Thyroid gland (tissue), 4 donors: ENCODE measurements around the gene OR2AE1.

Source experiments
- POLR2A ChIP-seq, 2 donors: fragments of 450-650 bp; IDR thresholded peaks; one replicate each; pipeline ENCODE4 v1.6.1; 2017; ENCODE audit warnings: antibody characterized with exemption in 2 of 2, mild to moderate bottlenecking in 2 of 2, moderate library complexity in 1 of 2
- TF ChIP-seq, protein P1 (sequence below), 6 experiments: fragments of 200-600 bp in 3 of 6; fragments of 450-650 bp in 3 of 6; sonication (generic) in 3 of 6; IDR thresholded peaks; one replicate each; pipeline ENCODE4 v1.5.1; 2016 to 2019; ENCODE audit warnings: antibody characterized with exemption in 6 of 6, mild to moderate bottlenecking in 2 of 6, inconsistent platforms in 1 of 6, moderate library complexity in 1 of 6

DNA sequence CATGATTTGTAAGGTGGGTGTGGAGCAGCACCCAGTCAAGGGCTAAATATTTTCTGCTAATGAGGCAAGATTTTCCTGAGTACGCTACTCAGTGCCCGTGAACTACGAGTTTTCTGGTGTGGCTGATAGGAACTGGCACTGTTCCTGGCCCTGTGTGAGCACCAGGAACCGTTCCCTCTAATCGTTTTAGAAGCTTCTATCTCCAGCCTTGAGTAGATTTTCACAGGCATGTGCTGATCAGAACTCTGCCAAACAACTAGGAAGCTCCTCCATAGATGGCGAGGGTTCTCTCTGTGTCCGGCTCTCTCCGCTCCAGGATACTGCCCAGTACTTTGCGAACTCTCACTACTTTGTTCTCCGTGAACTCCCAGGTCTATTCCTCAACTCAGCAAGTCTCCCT is 24.7 kb upstream of the OR2AE1 start:
- no peak for TF ChIP-seq POLR2A (IDR thresholded peaks at IDR 0.05)
- TF ChIP-seq, protein P1, sequence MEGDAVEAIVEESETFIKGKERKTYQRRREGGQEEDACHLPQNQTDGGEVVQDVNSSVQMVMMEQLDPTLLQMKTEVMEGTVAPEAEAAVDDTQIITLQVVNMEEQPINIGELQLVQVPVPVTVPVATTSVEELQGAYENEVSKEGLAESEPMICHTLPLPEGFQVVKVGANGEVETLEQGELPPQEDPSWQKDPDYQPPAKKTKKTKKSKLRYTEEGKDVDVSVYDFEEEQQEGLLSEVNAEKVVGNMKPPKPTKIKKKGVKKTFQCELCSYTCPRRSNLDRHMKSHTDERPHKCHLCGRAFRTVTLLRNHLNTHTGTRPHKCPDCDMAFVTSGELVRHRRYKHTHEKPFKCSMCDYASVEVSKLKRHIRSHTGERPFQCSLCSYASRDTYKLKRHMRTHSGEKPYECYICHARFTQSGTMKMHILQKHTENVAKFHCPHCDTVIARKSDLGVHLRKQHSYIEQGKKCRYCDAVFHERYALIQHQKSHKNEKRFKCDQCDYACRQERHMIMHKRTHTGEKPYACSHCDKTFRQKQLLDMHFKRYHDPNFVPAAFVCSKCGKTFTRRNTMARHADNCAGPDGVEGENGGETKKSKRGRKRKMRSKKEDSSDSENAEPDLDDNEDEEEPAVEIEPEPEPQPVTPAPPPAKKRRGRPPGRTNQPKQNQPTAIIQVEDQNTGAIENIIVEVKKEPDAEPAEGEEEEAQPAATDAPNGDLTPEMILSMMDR (IDR thresholded peaks at IDR 0.05), result no peak
